Left ventricle myocardium inferior (tissue), 1 donor: ENCODE measurements around the gene ABHD16B. TPM values are rescaled to one million over a fixed set of nuclear protein-coding genes. Genes with fewer than 3 reads are reported as not detected.

Experiments
- DNase-seq: peaks from one replicate; pipeline ENCODE4 v3.0.0-alpha.2; 2020
- H3K27ac ChIP-seq: fragments of 200-600 bp; replicated peaks from 2 replicates; pipeline ENCODE4 v1.8.0; 2021
- H3K27me3 ChIP-seq: fragments of 200-600 bp; 2 replicates; pipeline ENCODE4 v1.8.0; 2021; ENCODE audit warnings: low read depth
- H3K36me3 ChIP-seq: fragments of 200-600 bp; 2 replicates; pipeline ENCODE4 v1.8.0; 2021
- H3K4me1 ChIP-seq: fragments of 200-600 bp; 2 replicates; pipeline ENCODE4 v1.8.0; 2021
- H3K4me3 ChIP-seq: fragments of 200-600 bp; 2 replicates; pipeline ENCODE4 v1.8.0; 2021; ENCODE audit warnings: mild to moderate bottlenecking, moderate library complexity
- H3K9me3 ChIP-seq: fragments of 200-600 bp; replicated peaks from 2 replicates; pipeline ENCODE4 v1.8.0; 2021
- CTCF ChIP-seq: fragments of 200-600 bp; IDR thresholded peaks from 2 replicates; pipeline ENCODE4 v1.8.0; 2021; ENCODE audit warnings: antibody characterized with exemption, mild to moderate bottlenecking, borderline replicate concordance
- intact Hi-C: fragments of 100-400 bp; cut with micrococcal nuclease; formaldehyde crosslinking; loops from one replicate; pipeline ENCODE4 v1.11.0; 2022
- total RNA-seq: library from RNA; stranded (reverse); fragmentation: NEBNext Ultra II Directional; extraction: Animal tissue kit (Norgen Biotek cat#: 25700); gene quantifications from one replicate; pipeline ENCODE4 v1.2.1, GENCODE V29; 2021
- donor health status: DM: no; HTN: yes; CAD: no; lungs with severe emphysema.

ABHD16B gene
- total RNA-seq, 1 donor from 2014 or later, result not detected

GRCh38 chr20:63859166-63859699, 2.1 kb upstream of the ABHD16B start:
- Histone ChIP-seq H3K4me3 (no peak overlapping the region), H3K36me3 (peaks cover 13% of the 10 kb centered on the region), H3K4me1 (peaks cover 74% of the 10 kb centered on the region), H3K9me3 (no peaks in the 10 kb centered on the region), H3K27ac (peak overlapping the region; percentile 96), H3K27me3 (no peaks in the 10 kb centered on the region)
- no peak for DNase-seq
- intact Hi-C loops, result no loop called here
- no peak for TF ChIP-seq CTCF

GRCh38 chr20:63860325-63861051, 810 bp upstream of the ABHD16B start:
- Histone ChIP-seq H3K27me3 (no peaks in the 10 kb centered on the region), H3K4me3 (no peak overlapping the region), H3K27ac (peak overlapping the region; percentile 96), H3K9me3 (no peaks in the 10 kb centered on the region), H3K36me3 (peaks cover 13% of the 10 kb centered on the region), H3K4me1 (peaks cover 71% of the 10 kb centered on the region)
- intact Hi-C loops, result loop anchor here (10.0 kb wide), 1 partner anchor 46 kb away; no protein-coding TSS in a partner anchor
- no peak for TF ChIP-seq CTCF
- DNase-seq, result no peak

GRCh38 chr20:63861981-63862901, 943 bp downstream of the ABHD16B start:
- intact Hi-C loops, result loop anchor here (10.0 kb wide), 1 partner anchor 47 kb away; no protein-coding TSS in a partner anchor
- no peak for TF ChIP-seq CTCF
- Histone ChIP-seq H3K36me3 (peaks cover 13% of the 10 kb centered on the region), H3K27me3 (no peaks in the 10 kb centered on the region), H3K9me3 (no peaks in the 10 kb centered on the region), H3K4me3 (no peak overlapping the region), H3K4me1 (peaks cover 71% of the 10 kb centered on the region), H3K27ac (no peak overlapping the region)
- no peak for DNase-seq

- Histone ChIP-seq H3K4me1 (peaks cover 63% of the 10 kb centered on the region), H3K27ac (peak overlapping the region; percentile 97), H3K36me3 (peaks cover 16% of the 10 kb centered on the region), H3K4me3 (peak overlapping the region; percentile 98), H3K9me3 (no peaks in the 10 kb centered on the region), H3K27me3 (no peaks in the 10 kb centered on the region)
- no peak for DNase-seq
- intact Hi-C loops, result loop anchor here (10.0 kb wide), 1 partner anchor 48 kb away; no protein-coding TSS in a partner anchor
- TF ChIP-seq CTCF, result no peak
These were observed 1.9 kb downstream of the ABHD16B start for GRCh38 chr20:63863021-63863797.
